GM23338 (cell line): ENCODE data around the gene SH3D21. TPM values are rescaled to one million over a fixed set of nuclear protein-coding genes. Genes with fewer than 3 reads are reported as not detected.

Experiments used
- ATAC-seq: fragments of 200-7000 bp; cut with Tn5 transposase; 3 replicates; pipeline ENCODE4 v1.9.1; 2020
- DNase-seq: peaks from one replicate; pipeline ENCODE4 v3.0.0-alpha.2; 2015; ENCODE audit warnings: low spot score
- H2AFZ ChIP-seq: fragments of 200-600 bp; sonication (generic); 2 replicates; pipeline ENCODE4 v1.8.0; 2016; ENCODE audit warnings: antibody characterized with exemption, mild to moderate bottlenecking, moderate library complexity
- H3F3A ChIP-seq: fragments of 200-600 bp; sonication (generic); replicated peaks from 2 replicates; pipeline ENCODE4 v1.8.0; 2017; ENCODE audit warnings: antibody characterized with exemption, mixed run types, low read depth
- H3K27ac ChIP-seq: fragments of 200-600 bp; sonication (generic); 2 replicates; pipeline ENCODE4 v1.6.1; 2016; ENCODE audit warnings: low read depth
- H3K27me3 ChIP-seq: fragments of 200-600 bp; sonication (generic); 2 replicates; pipeline ENCODE4 v1.8.0; 2016; ENCODE audit warnings: mild to moderate bottlenecking, mixed run types, moderate library complexity; ENCODE audit not compliant: insufficient read depth
- H3K36me3 ChIP-seq: fragments of 200-600 bp; sonication (generic); 2 replicates; pipeline ENCODE4 v1.8.0; 2016; ENCODE audit warnings: mild to moderate bottlenecking; ENCODE audit not compliant: insufficient read depth
- H3K4me1 ChIP-seq: fragments of 200-600 bp; sonication (generic); 2 replicates; pipeline ENCODE4 v1.8.0; 2016; ENCODE audit warnings: mild to moderate bottlenecking, moderate library complexity; ENCODE audit not compliant: insufficient read depth
- H3K4me2 ChIP-seq: fragments of 200-600 bp; sonication (generic); 2 replicates; pipeline ENCODE4 v1.7.1; 2017; ENCODE audit warnings: mixed run types
- H3K4me3 ChIP-seq: fragments of 200-600 bp; sonication (generic); 2 replicates; pipeline ENCODE4 v1.6.1; 2016; ENCODE audit warnings: mixed run types
- H3K79me2 ChIP-seq: fragments of 200-600 bp; sonication (generic); replicated peaks from 2 replicates; pipeline ENCODE4 v1.8.0; 2017; ENCODE audit warnings: mild to moderate bottlenecking; ENCODE audit not compliant: insufficient read depth
- H3K9me2 ChIP-seq: fragments of 200-600 bp; sonication (generic); 2 replicates; pipeline ENCODE4 v1.8.0; 2017; ENCODE audit not compliant: insufficient read depth
- H4K20me1 ChIP-seq: fragments of 200-600 bp; sonication (generic); replicated peaks from 2 replicates; pipeline ENCODE4 v1.8.0; 2017; ENCODE audit warnings: mild to moderate bottlenecking; ENCODE audit not compliant: insufficient read depth
- H3K27ac Mint-ChIP-seq: 2 replicates; pipeline ENCODE4 v1.8.0; 2020; ENCODE audit warnings: inconsistent platforms, mild to moderate bottlenecking, moderate library complexity, mixed read lengths
- H3K27me3 Mint-ChIP-seq: 3 replicates; pipeline ENCODE4 v1.8.0; 2022; ENCODE audit warnings: low read depth, mild to moderate bottlenecking, moderate library complexity, mixed read lengths, inconsistent platforms; ENCODE audit not compliant: insufficient read depth, poor library complexity
- H3K36me3 Mint-ChIP-seq: 3 replicates; pipeline ENCODE4 v1.8.0; 2021; ENCODE audit warnings: low read depth, mild to moderate bottlenecking, inconsistent platforms, moderate library complexity, mixed read lengths
- H3K4me1 Mint-ChIP-seq: 3 replicates; pipeline ENCODE4 v1.8.0; 2020; ENCODE audit warnings: mild to moderate bottlenecking, inconsistent platforms, mixed read lengths
- H3K4me3 Mint-ChIP-seq: 3 replicates; pipeline ENCODE4 v1.8.0; 2021; ENCODE audit warnings: moderate library complexity, mild to moderate bottlenecking, inconsistent platforms, mixed read lengths
- H3K9me3 Mint-ChIP-seq: 3 replicates; pipeline ENCODE4 v1.8.0; 2020; ENCODE audit warnings: moderate library complexity, mild to moderate bottlenecking, inconsistent platforms, mixed read lengths
- ETS1 ChIP-seq: IDR thresholded peaks from 2 replicates; pipeline ENCODE4 v1.6.1; 2016; ENCODE audit warnings: antibody characterized with exemption
- POLR2AphosphoS5 ChIP-seq: IDR thresholded peaks from 2 replicates; pipeline ENCODE4 v1.6.1; 2016; ENCODE audit warnings: antibody characterized with exemption, low read depth
- STAT1 ChIP-seq: IDR thresholded peaks from one replicate; pipeline ENCODE4 v1.6.1; 2016; ENCODE audit warnings: antibody characterized with exemption; ENCODE audit not compliant: unreplicated experiment
- ZNF331 ChIP-seq: fragments of 250-450 bp; sonication (Bioruptor Pico); IDR thresholded peaks from 2 replicates; pipeline ENCODE4 v1.5.0; 2020; ENCODE audit warnings: low read depth, mild to moderate bottlenecking, moderate library complexity
- ZNF462 ChIP-seq: fragments of 250-450 bp; sonication (Bioruptor Pico); IDR thresholded peaks from 2 replicates; pipeline ENCODE4 v1.5.0; 2020; ENCODE audit warnings: mild to moderate bottlenecking, moderate library complexity
- polyA plus RNA-seq: library from polyadenylated mRNA; unstranded; fragments of >200 nt; fragmentation: Nextera tagmentation; extraction: Ambion mirVana; gene quantifications from 2 replicates; pipeline ENCODE4 v1.2.1, GENCODE V29; 2016
- total RNA-seq: library from RNA; depleted of rRNA; stranded (reverse); fragments of >200 nt; shearing (Covaris generic); gene quantifications from 2 replicates; pipeline ENCODE4 v1.2.3, GENCODE V29; 2014
- TF ChIP-seq, protein P1 (sequence below): IDR thresholded peaks from one replicate; pipeline ENCODE4 v1.6.1; 2018; ENCODE audit warnings: antibody characterized with exemption; ENCODE audit not compliant: unreplicated experiment
- TF ChIP-seq, protein P2 (sequence below), 2 experiments: fragments of 200-600 bp in 1 of 2; sonication (generic) in 1 of 2; conservative IDR thresholded peaks; 2 replicates each; pipeline versions ENCODE4 v1.5.1 to v1.6.1; 2016 to 2017; ENCODE audit warnings: antibody characterized with exemption in 2 of 2, low read depth in 2 of 2, mild to moderate bottlenecking in 2 of 2, moderate library complexity in 1 of 2

The SH3D21 gene
- total and polyA plus RNA-seq, 2 experiments from 2014 or later: 3.7 to 6.3 TPM

- TF ChIP-seq ETS1 (no peak), ZNF331 (CRISPR knock-in tag) (no peak)
- TF ChIP-seq, protein P1, sequence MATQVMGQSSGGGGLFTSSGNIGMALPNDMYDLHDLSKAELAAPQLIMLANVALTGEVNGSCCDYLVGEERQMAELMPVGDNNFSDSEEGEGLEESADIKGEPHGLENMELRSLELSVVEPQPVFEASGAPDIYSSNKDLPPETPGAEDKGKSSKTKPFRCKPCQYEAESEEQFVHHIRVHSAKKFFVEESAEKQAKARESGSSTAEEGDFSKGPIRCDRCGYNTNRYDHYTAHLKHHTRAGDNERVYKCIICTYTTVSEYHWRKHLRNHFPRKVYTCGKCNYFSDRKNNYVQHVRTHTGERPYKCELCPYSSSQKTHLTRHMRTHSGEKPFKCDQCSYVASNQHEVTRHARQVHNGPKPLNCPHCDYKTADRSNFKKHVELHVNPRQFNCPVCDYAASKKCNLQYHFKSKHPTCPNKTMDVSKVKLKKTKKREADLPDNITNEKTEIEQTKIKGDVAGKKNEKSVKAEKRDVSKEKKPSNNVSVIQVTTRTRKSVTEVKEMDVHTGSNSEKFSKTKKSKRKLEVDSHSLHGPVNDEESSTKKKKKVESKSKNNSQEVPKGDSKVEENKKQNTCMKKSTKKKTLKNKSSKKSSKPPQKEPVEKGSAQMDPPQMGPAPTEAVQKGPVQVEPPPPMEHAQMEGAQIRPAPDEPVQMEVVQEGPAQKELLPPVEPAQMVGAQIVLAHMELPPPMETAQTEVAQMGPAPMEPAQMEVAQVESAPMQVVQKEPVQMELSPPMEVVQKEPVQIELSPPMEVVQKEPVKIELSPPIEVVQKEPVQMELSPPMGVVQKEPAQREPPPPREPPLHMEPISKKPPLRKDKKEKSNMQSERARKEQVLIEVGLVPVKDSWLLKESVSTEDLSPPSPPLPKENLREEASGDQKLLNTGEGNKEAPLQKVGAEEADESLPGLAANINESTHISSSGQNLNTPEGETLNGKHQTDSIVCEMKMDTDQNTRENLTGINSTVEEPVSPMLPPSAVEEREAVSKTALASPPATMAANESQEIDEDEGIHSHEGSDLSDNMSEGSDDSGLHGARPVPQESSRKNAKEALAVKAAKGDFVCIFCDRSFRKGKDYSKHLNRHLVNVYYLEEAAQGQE: no peak
These were observed 926 bp upstream of the SH3D21 start (continued) for GRCh38 chr1:36304970-36305914.

- H3K36me3 Mint-ChIP-seq: peaks cover 58% of the 10 kb centered on the region
- no peaks in the 10 kb centered on the region for H3K9me3 Mint-ChIP-seq
- peaks cover 14% of the 10 kb centered on the region for H3K27me3 Mint-ChIP-seq
- H2AFZ ChIP-seq: no peak overlapping the region
- peaks cover 13% of the 10 kb centered on the region for H3K4me1 Mint-ChIP-seq
- H3K27me3 ChIP-seq: no peaks in the 10 kb centered on the region
- no peaks in the 10 kb centered on the region for H3K9me2 ChIP-seq
- peak overlapping the region; percentile 93 for H3K4me3 Mint-ChIP-seq
- DNase-seq (no peak), ATAC-seq (no peak)
- peaks cover 12% of the 10 kb centered on the region for H4K20me1 ChIP-seq
- peaks cover 12% of the 10 kb centered on the region for H3F3A ChIP-seq
- H3K79me2 ChIP-seq: no peaks in the 10 kb centered on the region
- H3K27ac ChIP-seq: peak overlapping the region; percentile 93
- H3K27ac Mint-ChIP-seq: peak overlapping the region; percentile 84
- H3K4me2 ChIP-seq: peak overlapping the region; percentile 81
- peaks cover 12% of the 10 kb centered on the region for H3K4me1 ChIP-seq
- peaks cover 21% of the 10 kb centered on the region for H3K36me3 ChIP-seq
- peak overlapping the region; percentile 76 for H3K4me3 ChIP-seq
- TF ChIP-seq ZNF462 (no peak), STAT1 (no peak), POLR2AphosphoS5 (no peak)
- TF ChIP-seq, protein P2, sequence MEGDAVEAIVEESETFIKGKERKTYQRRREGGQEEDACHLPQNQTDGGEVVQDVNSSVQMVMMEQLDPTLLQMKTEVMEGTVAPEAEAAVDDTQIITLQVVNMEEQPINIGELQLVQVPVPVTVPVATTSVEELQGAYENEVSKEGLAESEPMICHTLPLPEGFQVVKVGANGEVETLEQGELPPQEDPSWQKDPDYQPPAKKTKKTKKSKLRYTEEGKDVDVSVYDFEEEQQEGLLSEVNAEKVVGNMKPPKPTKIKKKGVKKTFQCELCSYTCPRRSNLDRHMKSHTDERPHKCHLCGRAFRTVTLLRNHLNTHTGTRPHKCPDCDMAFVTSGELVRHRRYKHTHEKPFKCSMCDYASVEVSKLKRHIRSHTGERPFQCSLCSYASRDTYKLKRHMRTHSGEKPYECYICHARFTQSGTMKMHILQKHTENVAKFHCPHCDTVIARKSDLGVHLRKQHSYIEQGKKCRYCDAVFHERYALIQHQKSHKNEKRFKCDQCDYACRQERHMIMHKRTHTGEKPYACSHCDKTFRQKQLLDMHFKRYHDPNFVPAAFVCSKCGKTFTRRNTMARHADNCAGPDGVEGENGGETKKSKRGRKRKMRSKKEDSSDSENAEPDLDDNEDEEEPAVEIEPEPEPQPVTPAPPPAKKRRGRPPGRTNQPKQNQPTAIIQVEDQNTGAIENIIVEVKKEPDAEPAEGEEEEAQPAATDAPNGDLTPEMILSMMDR (conservative IDR thresholded peaks at IDR 0.05; ENCODE audit: low read depth in 2 of 2): no peak
These were observed 306 bp upstream of the SH3D21 start for GRCh38 chr1:36305915-36306209.
